ENCODE results near the gene UNC119B. TPM values are rescaled to one million over a fixed set of nuclear protein-coding genes. Genes with fewer than 3 reads are reported as not detected.

Gene UNC119B
- total and polyA plus RNA-seq, 9 donors, result 6.0 to 21.6 (median 15.3) TPM

DNA sequence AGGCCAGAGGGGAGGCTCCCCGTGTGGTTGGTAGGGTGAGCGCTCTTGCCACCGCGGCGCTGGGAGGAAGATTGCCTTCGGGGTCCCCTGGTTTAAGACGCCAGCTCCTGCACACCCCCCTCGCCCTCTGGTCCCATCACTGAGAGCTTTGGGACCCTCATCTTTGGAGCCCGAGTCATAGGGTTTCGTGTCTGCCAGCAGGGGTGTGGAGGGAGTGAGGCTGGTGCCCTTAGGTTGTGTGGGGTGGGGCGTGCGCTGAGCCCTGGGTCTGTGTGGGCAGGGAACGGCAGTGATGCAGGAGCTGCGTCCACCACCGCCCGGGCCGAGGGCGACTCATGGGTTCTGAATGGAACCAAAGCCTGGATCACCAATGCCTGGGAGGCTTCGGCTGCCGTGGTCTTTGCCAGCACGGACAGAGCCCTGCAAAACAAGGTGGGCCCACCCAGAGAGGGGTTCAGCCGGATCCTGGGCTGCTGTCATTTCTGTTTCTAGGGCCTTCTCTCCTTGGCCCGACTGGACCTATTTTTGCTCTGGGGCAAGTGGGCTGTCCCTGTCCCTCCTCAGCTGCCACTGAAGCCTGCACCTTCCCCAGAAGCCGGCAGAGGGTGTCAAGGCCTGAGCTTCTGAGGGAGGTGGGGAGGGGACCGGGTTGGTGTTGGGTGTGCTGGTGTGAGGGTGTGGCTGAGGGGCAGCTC is 27.4 kb downstream of the UNC119B start:
- Histone ChIP-seq H3K27ac (ENCODE audit: low read length) (no peak overlapping the region), H3K27me3 (ENCODE audit: control insufficient read depth, insufficient read depth, low read length) (no peaks in the 10 kb centered on the region), H3K9me3 (replicated peaks; ENCODE audit: control insufficient read depth, low read depth, low read length) (no peaks in the 10 kb centered on the region), H3K36me3 (ENCODE audit: control insufficient read depth, insufficient read depth, low read length) (peaks cover 17% of the 10 kb centered on the region), H3K4me3 (ENCODE audit: low read length) (no peak overlapping the region), H3K4me1 (ENCODE audit: control insufficient read depth, insufficient read depth, low read length) (peaks cover 16% of the 10 kb centered on the region)
- WGBS (ENCODE audit: insufficient coverage), result 86% methylated on average over 20 of the region's 25 CpGs
- DNase-seq, result no peak

DNA sequence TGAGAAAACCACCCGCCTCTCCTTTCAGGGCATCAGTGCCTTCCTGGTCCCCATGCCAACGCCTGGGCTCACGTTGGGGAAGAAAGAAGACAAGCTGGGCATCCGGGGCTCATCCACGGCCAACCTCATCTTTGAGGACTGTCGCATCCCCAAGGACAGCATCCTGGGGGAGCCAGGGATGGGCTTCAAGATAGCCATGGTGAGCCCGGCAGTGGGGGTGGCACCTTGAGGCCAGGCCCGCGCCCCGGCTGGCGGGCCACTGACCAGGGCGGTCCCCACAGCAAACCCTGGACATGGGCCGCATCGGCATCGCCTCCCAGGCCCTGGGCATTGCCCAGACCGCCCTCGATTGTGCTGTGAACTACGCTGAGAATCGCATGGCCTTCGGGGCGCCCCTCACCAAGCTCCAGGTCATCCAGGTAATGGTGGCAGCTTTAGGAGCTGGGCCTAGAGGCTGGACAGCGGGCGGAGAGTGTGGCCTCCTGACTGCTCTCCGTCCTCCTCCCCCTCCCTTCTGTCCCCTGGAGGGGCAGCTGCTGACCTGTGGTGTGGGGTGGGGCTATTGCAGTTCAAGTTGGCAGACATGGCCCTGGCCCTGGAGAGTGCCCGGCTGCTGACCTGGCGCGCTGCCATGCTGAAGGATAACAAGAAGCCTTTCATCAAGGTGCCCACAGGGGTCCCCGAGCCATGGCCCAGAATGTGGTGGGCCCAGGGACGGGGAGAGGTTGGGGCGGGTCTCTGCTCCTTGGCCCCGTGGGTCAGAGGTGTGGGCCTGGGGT is 28.2 kb downstream of the UNC119B start:
- WGBS (ENCODE audit: insufficient coverage), result 77% methylated on average over 18 of the region's 31 CpGs
- Histone ChIP-seq H3K27ac (ENCODE audit: low read length) (no peak overlapping the region), H3K27me3 (ENCODE audit: control insufficient read depth, insufficient read depth, low read length) (no peaks in the 10 kb centered on the region), H3K9me3 (replicated peaks; ENCODE audit: control insufficient read depth, low read depth, low read length) (no peaks in the 10 kb centered on the region), H3K36me3 (ENCODE audit: control insufficient read depth, insufficient read depth, low read length) (peaks cover 17% of the 10 kb centered on the region), H3K4me3 (ENCODE audit: low read length) (no peak overlapping the region), H3K4me1 (ENCODE audit: control insufficient read depth, insufficient read depth, low read length) (peaks cover 16% of the 10 kb centered on the region)
- DNase-seq, result no peak

GRCh38 chr12:120739031-120739762 is 28.9 kb downstream of the UNC119B start:
- H3K27ac ChIP-seq (ENCODE audit: low read length), result no peak overlapping the region
- 90% methylated on average over 38 of the region's 38 CpGs for WGBS (ENCODE audit: insufficient coverage)
- H3K9me3 ChIP-seq (replicated peaks; ENCODE audit: control insufficient read depth, low read depth, low read length), result no peaks in the 10 kb centered on the region
- peaks cover 17% of the 10 kb centered on the region for H3K36me3 ChIP-seq (ENCODE audit: control insufficient read depth, insufficient read depth, low read length)
- no peak overlapping the region for H3K4me3 ChIP-seq (ENCODE audit: low read length)
- peaks cover 16% of the 10 kb centered on the region for H3K4me1 ChIP-seq (ENCODE audit: control insufficient read depth, insufficient read depth, low read length)
- DNase-seq, result no peak
- H3K27me3 ChIP-seq (ENCODE audit: control insufficient read depth, insufficient read depth, low read length), result no peaks in the 10 kb centered on the region

DNA sequence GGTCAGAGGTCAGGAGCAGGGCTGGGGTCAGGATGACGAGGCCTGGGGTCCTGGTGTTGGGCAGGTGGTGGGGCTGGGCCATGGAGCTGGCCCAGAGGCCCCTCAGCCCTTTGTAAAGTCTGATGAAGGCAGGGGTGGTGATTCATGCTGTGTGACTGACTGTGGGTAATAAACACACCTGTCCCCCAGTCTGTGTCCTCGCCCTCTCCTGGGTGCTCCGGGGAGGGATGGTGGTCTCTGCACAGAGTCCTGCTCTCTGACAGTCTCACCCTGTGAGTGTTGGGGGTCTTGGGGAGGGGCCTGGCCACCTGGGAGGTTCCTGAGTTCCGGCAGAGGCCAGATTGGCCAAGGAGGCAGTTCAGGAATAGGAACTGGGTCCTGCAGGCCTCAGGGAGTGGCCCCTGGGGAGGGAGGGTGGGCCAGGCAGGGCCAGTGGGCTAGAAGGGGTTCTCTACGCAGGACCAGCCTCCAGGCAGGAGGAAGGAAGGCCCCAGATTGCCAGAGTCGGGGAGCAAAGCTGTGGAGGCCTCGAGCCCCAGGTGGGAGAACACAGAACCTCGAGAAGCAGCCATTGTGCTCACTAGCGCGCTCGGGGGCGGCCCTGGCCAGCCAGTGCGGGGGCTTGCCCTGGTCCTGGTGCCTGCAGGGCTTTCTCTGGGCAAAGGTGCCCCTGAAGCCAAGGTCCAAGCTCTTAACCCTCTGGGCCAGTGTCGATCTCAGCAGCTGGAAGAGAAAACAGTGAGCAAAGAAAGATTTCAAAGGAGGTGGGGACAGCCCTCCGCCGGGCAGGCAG is 29.8 kb downstream of the UNC119B start:
- peaks cover 14% of the 10 kb centered on the region for H3K36me3 ChIP-seq (ENCODE audit: control insufficient read depth, insufficient read depth, low read length)
- DNase-seq, result no peak
- no peak overlapping the region for H3K27ac ChIP-seq (ENCODE audit: low read length)
- no peaks in the 10 kb centered on the region for H3K9me3 ChIP-seq (replicated peaks; ENCODE audit: control insufficient read depth, low read depth, low read length)
- H3K4me1 ChIP-seq (ENCODE audit: control insufficient read depth, insufficient read depth, low read length), result peaks cover 16% of the 10 kb centered on the region
- no peak overlapping the region for H3K4me3 ChIP-seq (ENCODE audit: low read length)
- H3K27me3 ChIP-seq (ENCODE audit: control insufficient read depth, insufficient read depth, low read length), result no peaks in the 10 kb centered on the region
- 72% methylated on average over 16 of the region's 16 CpGs for whole genome bisulfite sequencing (ENCODE audit: insufficient coverage)

DNA sequence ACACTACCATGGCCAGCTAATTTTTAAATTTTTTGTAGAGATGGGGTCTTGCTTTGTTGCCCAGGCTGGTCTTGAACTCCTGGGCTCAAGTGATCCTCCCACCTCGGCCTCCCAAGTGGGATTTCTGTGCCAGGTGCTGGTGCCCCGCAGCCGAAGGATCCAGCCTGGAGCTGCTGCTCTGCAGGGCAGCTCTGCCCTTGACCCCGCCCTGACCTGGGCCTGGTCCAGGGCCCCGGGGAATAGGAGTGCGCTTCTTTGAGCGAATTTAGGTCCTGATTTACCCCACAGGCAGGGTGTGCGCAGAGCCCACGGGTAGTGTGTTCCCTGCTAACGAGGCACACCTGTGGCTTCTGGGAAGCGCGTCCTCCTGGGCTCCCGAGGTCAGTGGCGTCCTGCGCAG is 30.6 kb downstream of the UNC119B start:
- Histone ChIP-seq H3K9me3 (replicated peaks; ENCODE audit: control insufficient read depth, low read depth, low read length) (no peaks in the 10 kb centered on the region), H3K4me1 (ENCODE audit: control insufficient read depth, insufficient read depth, low read length) (peaks cover 16% of the 10 kb centered on the region), H3K27ac (ENCODE audit: low read length) (no peak overlapping the region), H3K4me3 (ENCODE audit: low read length) (no peak overlapping the region), H3K27me3 (ENCODE audit: control insufficient read depth, insufficient read depth, low read length) (no peaks in the 10 kb centered on the region), H3K36me3 (ENCODE audit: control insufficient read depth, insufficient read depth, low read length) (peaks cover 14% of the 10 kb centered on the region)
- 81% methylated on average over 15 of the region's 15 CpGs for WGBS (ENCODE audit: insufficient coverage)
- DNase-seq, result no peak

- Histone ChIP-seq H3K27ac (ENCODE audit: low read length) (peak overlapping the region; percentile 39), H3K4me3 (ENCODE audit: low read length) (no peak overlapping the region), H3K4me1 (ENCODE audit: control insufficient read depth, insufficient read depth, low read length) (peaks cover 16% of the 10 kb centered on the region), H3K27me3 (ENCODE audit: control insufficient read depth, insufficient read depth, low read length) (no peaks in the 10 kb centered on the region), H3K36me3 (ENCODE audit: control insufficient read depth, insufficient read depth, low read length) (peaks cover 14% of the 10 kb centered on the region), H3K9me3 (replicated peaks; ENCODE audit: control insufficient read depth, low read depth, low read length) (no peaks in the 10 kb centered on the region)
- WGBS (ENCODE audit: insufficient coverage), result 61% methylated on average over 31 of the region's 33 CpGs
- peak; percentile 96 for DNase-seq
These were observed 31.5 kb downstream of the UNC119B start for GRCh38 chr12:120741476-120742421.

DNA sequence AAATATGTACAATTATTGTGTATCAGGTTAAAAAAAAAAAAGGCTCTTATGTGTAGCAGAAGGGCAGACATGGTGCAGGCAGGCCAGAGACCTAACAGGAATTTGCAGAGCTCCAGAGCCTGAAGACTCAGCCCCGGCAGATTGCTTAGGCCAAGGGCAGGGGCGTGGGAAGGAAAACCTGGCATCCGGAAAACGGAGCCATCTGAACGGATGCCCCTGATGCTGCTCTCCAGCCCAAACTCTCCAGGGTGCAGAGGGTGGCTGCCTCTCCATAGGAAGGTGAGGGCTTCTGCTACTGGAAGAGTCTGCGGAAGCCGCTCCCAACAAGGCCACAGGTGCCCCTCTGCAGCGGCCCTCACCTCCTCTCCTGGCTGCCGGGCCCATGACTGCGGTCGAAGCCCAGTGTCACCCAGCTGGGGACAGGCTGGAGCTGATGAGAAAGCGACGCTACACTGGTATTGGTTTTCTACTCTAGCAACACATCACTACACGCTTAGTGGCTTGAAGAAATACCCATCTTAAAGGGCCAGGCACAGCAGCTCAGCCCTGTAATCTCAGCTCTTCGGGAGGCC is 34.8 kb downstream of the UNC119B start:
- no peaks in the 10 kb centered on the region for H3K27me3 ChIP-seq (ENCODE audit: control insufficient read depth, insufficient read depth, low read length)
- H3K27ac ChIP-seq (ENCODE audit: low read length), result no peak overlapping the region
- no peak overlapping the region for H3K4me3 ChIP-seq (ENCODE audit: low read length)
- WGBS (ENCODE audit: insufficient coverage), result 88% methylated on average over 11 of the region's 15 CpGs
- H3K36me3 ChIP-seq (ENCODE audit: control insufficient read depth, insufficient read depth, low read length), result no peaks in the 10 kb centered on the region
- no peak for DNase-seq
- H3K4me1 ChIP-seq (ENCODE audit: control insufficient read depth, insufficient read depth, low read length), result peaks cover 9% of the 10 kb centered on the region
- H3K9me3 ChIP-seq (replicated peaks; ENCODE audit: control insufficient read depth, low read depth, low read length), result no peaks in the 10 kb centered on the region

DNA sequence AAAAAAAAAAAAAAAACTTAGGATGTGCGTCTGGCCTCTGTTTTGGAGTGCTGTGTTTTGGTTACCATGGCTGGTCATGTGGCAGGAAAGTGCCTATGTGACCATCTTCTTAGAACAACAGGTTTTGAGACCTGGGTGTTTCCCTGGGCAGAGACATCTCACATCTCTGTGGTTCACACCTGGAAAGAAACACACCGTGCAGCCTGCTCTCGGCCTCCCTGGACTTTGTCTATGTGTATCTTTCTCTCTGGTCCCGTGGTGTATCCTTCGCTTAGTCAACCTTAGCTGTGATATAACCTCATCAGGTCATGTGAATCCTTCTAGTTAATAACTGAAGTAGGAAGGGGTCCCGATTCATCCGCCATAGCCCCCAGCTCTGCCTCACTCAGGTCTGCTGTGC is 38.0 kb downstream of the UNC119B start:
- no peaks in the 10 kb centered on the region for H3K9me3 ChIP-seq (replicated peaks; ENCODE audit: control insufficient read depth, low read depth, low read length)
- no peaks in the 10 kb centered on the region for H3K36me3 ChIP-seq (ENCODE audit: control insufficient read depth, insufficient read depth, low read length)
- H3K4me1 ChIP-seq (ENCODE audit: control insufficient read depth, insufficient read depth, low read length), result no peaks in the 10 kb centered on the region
- DNase-seq, result no peak
- H3K4me3 ChIP-seq (ENCODE audit: low read length), result no peak overlapping the region
- H3K27me3 ChIP-seq (ENCODE audit: control insufficient read depth, insufficient read depth, low read length), result no peaks in the 10 kb centered on the region
- H3K27ac ChIP-seq (ENCODE audit: low read length), result no peak overlapping the region
- WGBS (ENCODE audit: insufficient coverage), result 81% methylated on average over 2 of the region's 7 CpGs

DNA sequence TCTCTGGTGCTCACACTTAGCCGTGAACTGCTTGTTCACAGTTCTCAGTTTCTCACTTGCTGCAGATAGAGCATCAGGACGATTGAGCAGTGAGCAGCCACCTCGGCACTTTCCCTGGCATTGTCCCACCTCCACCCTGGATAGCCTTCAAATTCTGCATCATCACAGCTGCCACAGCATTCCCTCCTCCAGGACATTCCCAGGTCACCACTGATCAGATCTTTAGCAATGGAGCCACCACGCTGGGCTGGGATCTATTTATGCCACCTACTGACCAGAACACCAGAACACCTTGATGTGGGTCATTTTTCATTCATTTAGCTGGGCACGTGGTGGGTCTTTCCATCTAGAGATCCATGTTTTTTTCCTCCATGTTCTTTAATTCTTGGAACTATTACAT is 39.0 kb downstream of the UNC119B start:
- H3K36me3 ChIP-seq (ENCODE audit: control insufficient read depth, insufficient read depth, low read length), result no peaks in the 10 kb centered on the region
- DNase-seq, result no peak
- H3K9me3 ChIP-seq (replicated peaks; ENCODE audit: control insufficient read depth, low read depth, low read length), result no peaks in the 10 kb centered on the region
- no peaks in the 10 kb centered on the region for H3K27me3 ChIP-seq (ENCODE audit: control insufficient read depth, insufficient read depth, low read length)
- no peak overlapping the region for H3K27ac ChIP-seq (ENCODE audit: low read length)
- H3K4me3 ChIP-seq (ENCODE audit: low read length), result no peak overlapping the region
- WGBS (ENCODE audit: insufficient coverage), result 66% methylated on average over 4 of the region's 5 CpGs
- H3K4me1 ChIP-seq (ENCODE audit: control insufficient read depth, insufficient read depth, low read length), result no peaks in the 10 kb centered on the region

Measured in muscle of leg (tissue), 11 donors.